SK-N-SH (cell line): ENCODE results near the gene IGFBPL1. TPM values are rescaled to one million over a fixed set of nuclear protein-coding genes. Genes with fewer than 3 reads are reported as not detected.

Experiments
- CTCF ChIA-PET: fragments of 300-600, 350-600 bp; formaldehyde crosslinking; extraction: SDS; loops from one replicate; lab custom pipeline; 2021; lab: Yijun Ruan, JAX
- POLR2A ChIA-PET: fragments of 350-600 bp; sonication (Branson Sonifier 250); formaldehyde crosslinking; extraction: SDS; loops from one replicate; lab custom pipeline; 2020; ENCODE audit warnings: antibody characterized with exemption, inconsistent platforms; lab: Yijun Ruan, JAX
- DNase-seq: peaks from one replicate; pipeline ENCODE4 v3.0.0; 2012
- H2AFZ ChIP-seq: fragments of 200-600 bp; sonication (generic); 2 replicates; pipeline ENCODE4 v1.8.1; 2016; ENCODE audit warnings: antibody characterized with exemption, mild to moderate bottlenecking, low read depth
- H3F3A ChIP-seq: fragments of 200-600 bp; sonication (generic); replicated peaks from 2 replicates; pipeline ENCODE3; 2016; ENCODE audit warnings: antibody characterized with exemption, mild to moderate bottlenecking; ENCODE audit not compliant: insufficient read depth
- H3K27ac ChIP-seq, 2 experiments: fragments of 200-500 bp in 1 of 2; fragments of 200-600 bp in 1 of 2; sonication (Bioruptor generic) in 1 of 2; sonication (generic), shearing (Covaris generic) in 1 of 2; 2 replicates each; pipeline versions ENCODE4 v1.5.1 to v1.6.1; 2014 to 2016; ENCODE audit warnings: low read depth in 2 of 2, inconsistent platforms in 1 of 2, low read length in 1 of 2, mild to moderate bottlenecking in 1 of 2, mixed read lengths in 1 of 2
- H3K27me3 ChIP-seq: fragments of 200-600 bp; sonication (generic), shearing (Covaris generic); 2 replicates; pipeline ENCODE4 v1.6.1; 2016; ENCODE audit warnings: mixed run types; ENCODE audit not compliant: insufficient read depth
- H3K36me3 ChIP-seq, 2 experiments: fragments of 200-500 bp in 1 of 2; fragments of 200-600 bp in 1 of 2; sonication (Bioruptor generic) in 1 of 2; sonication (generic) in 1 of 2; replicated peaks in 1 of 2; 2 replicates each; pipeline versions ENCODE3 to v1.5.1; 2014 to 2016; ENCODE audit warnings: low read length in 1 of 2, mild to moderate bottlenecking in 1 of 2; ENCODE audit not compliant: insufficient read depth in 2 of 2, control insufficient read depth in 1 of 2
- H3K4me1 ChIP-seq, 2 experiments: fragments of 200-500 bp in 1 of 2; fragments of 200-600 bp in 1 of 2; sonication (Bioruptor generic) in 1 of 2; sonication (generic), shearing (Covaris generic) in 1 of 2; 2 replicates each; pipeline versions ENCODE4 v1.5.1 to v1.6.1; 2014 to 2016; ENCODE audit warnings: low read depth in 1 of 2, low read length in 1 of 2, mixed run types in 1 of 2; ENCODE audit not compliant: insufficient read depth in 2 of 2, control insufficient read depth in 1 of 2
- H3K4me2 ChIP-seq: fragments of 200-600 bp; sonication (generic), shearing (Covaris generic); 2 replicates; pipeline ENCODE4 v1.6.1; 2017; ENCODE audit warnings: mixed run types
- H3K4me3 ChIP-seq, 2 experiments: fragments of 200-500 bp in 1 of 2; fragments of 200-600 bp in 1 of 2; sonication (Bioruptor generic) in 1 of 2; sonication (generic), shearing (Covaris generic) in 1 of 2; 2 replicates each; pipeline versions ENCODE4 v1.5.1 to v1.8.1; 2014 to 2016; ENCODE audit warnings: low read depth in 2 of 2, inconsistent platforms in 1 of 2, low read length in 1 of 2, mild to moderate bottlenecking in 1 of 2, mixed read lengths in 1 of 2, moderate library complexity in 1 of 2
- H3K79me2 ChIP-seq: fragments of 200-600 bp; sonication (generic); 2 replicates; pipeline ENCODE4 v1.8.1; 2017; ENCODE audit warnings: mild to moderate bottlenecking; ENCODE audit not compliant: insufficient read depth
- H3K9ac ChIP-seq: fragments of 200-600 bp; sonication (generic); 2 replicates; pipeline ENCODE4 v1.6.1; 2017; ENCODE audit warnings: mixed run types
- H3K9me2 ChIP-seq: fragments of 200-600 bp; sonication (generic); 2 replicates; pipeline ENCODE4 v1.6.1; 2017; ENCODE audit warnings: mixed run types
- H3K9me3 ChIP-seq: fragments of 200-600 bp; sonication (generic); 2 replicates; pipeline ENCODE4 v1.6.1; 2017; ENCODE audit warnings: mixed run types, mild to moderate bottlenecking, moderate library complexity
- H4K20me1 ChIP-seq: fragments of 200-600 bp; sonication (generic); 2 replicates; pipeline ENCODE4 v1.6.1; 2017; ENCODE audit warnings: mild to moderate bottlenecking, mixed run types; ENCODE audit not compliant: insufficient read depth
- CHD2 ChIP-seq: fragments of 150-350 bp; IDR thresholded peaks from 2 replicates; pipeline ENCODE4 v1.6.1; 2018; ENCODE audit warnings: low read length; ENCODE audit not compliant: partially characterized antibody
- EP300 ChIP-seq, 2 experiments: IDR thresholded peaks; 2 replicates each; pipeline versions ENCODE4 v1.4.0 to v1.6.1; 2012; ENCODE audit warnings: borderline replicate concordance in 1 of 2, low read depth in 1 of 2, low read length in 1 of 2
- FOXJ3 ChIP-seq: sonication (generic); formaldehyde crosslinking; IDR thresholded peaks from 2 replicates; pipeline ENCODE4 v1.5.1; 2020; ENCODE audit warnings: mild to moderate bottlenecking, missing genetic modification reagents
- GATA2 ChIP-seq: sonication (generic); formaldehyde crosslinking; IDR thresholded peaks from 2 replicates; pipeline ENCODE4 v1.5.0; 2020; ENCODE audit warnings: mild to moderate bottlenecking, missing genetic modification reagents
- MXI1 ChIP-seq: IDR thresholded peaks from 2 replicates; pipeline ENCODE4 v1.6.1; 2012; ENCODE audit warnings: mild to moderate bottlenecking, low read depth, low read length, improper control_type of control experiment
- RAD21 ChIP-seq: IDR thresholded peaks from 2 replicates; pipeline ENCODE4 v1.6.1; 2012; ENCODE audit warnings: mild to moderate bottlenecking, low read length
- RCOR1 ChIP-seq: fragments of 150-350 bp; IDR thresholded peaks from 2 replicates; pipeline ENCODE4 v1.6.1; 2017; ENCODE audit warnings: antibody characterized with exemption, low read length
- TCF12 ChIP-seq: IDR thresholded peaks from 2 replicates; pipeline ENCODE4 v1.4.0; 2012
- TEAD4 ChIP-seq: IDR thresholded peaks from 2 replicates; pipeline ENCODE4 v1.4.0; 2012; ENCODE audit warnings: mild to moderate bottlenecking, borderline replicate concordance; ENCODE audit not compliant: insufficient read depth
- WGBS: methylation state at CpG from one replicate; pipeline ENCODE4 v1.1.6; 2017; ENCODE audit warnings: low lambda C conversion rate; 5-methylcytosine and 5-hydroxymethylcytosine counted together
- polyA plus RNA-seq, 3 experiments: library from polyadenylated mRNA; depleted of rRNA; stranded (reverse); fragments of >200 nt; gene quantifications; 2 replicates each; pipeline ENCODE4 v1.2.3, GENCODE V29; 2012
- TF ChIP-seq, protein P1 (sequence below): IDR thresholded peaks from 2 replicates; pipeline ENCODE4 v1.4.0; 2012; ENCODE audit warnings: low read depth, borderline replicate concordance
- TF ChIP-seq, protein P2 (sequence below): fragments of 200-600 bp; sonication (generic); IDR thresholded peaks from 2 replicates; pipeline ENCODE4 v1.6.1; 2017; ENCODE audit warnings: antibody characterized with exemption, mild to moderate bottlenecking, moderate library complexity

IGFBPL1 gene
- polyA plus RNA-seq, 1 of the 3 experiments (the other 2 are of a cell fraction), result 0.41 TPM

DNA sequence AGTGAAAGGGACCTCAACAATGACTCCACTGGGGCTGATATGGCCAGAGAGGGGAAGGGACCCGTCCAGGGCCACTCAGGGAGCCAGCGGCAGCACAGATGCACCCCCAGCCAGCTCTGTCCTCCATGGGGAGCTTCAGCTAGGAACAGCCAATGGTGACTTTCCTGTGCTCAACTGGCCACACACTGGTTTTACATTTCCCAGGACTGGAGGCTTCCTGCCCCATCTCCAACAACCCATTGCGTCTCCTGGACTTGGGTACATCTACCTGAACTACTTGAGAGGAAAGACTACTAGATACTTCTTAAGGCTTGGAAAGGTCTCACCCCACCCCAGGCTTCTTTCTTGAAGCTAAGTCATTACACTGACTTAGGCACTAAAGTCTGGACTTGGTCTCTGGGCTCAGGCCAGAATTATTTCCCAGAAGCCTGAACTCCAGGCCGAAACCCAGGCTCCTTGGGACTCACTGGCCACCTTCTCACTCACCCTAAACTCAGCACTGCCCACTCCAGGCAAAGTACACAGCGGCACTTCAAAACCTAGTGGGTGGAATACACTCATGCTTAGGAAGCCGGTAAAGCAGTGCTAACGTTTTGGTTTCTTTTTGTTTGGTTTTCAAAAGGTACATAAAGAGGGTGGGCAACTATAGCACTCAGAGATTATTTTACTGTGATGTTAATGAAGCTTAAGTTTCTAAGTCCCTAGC lies 1.5 kb downstream of the IGFBPL1 start:
- TF ChIP-seq RAD21, result 0 out of 2 replicates have a peak, but pooled peaks have one; percentile 15
- no peak for TF ChIP-seq TEAD4
- no peaks in the 10 kb centered on the region for H3K79me2 ChIP-seq
- H3F3A ChIP-seq, result no peaks in the 10 kb centered on the region
- H3K4me2 ChIP-seq, result no peak overlapping the region
- H3K9ac ChIP-seq, result no peak overlapping the region
- H3K27me3 ChIP-seq, result peaks cover 56% of the 10 kb centered on the region
- peaks cover 3 to 57% of the 10 kb centered on the region in 2 experiments; a peak in 2 of 4 replicates for H3K4me1 ChIP-seq
- peak overlapping the region; percentile 24 to 100; a peak in 3 of 4 replicates for H3K27ac ChIP-seq
- DNase-seq, result peak; percentile 44
- H3K36me3 ChIP-seq, result no peaks in the 10 kb centered on the region
- H3K9me2 ChIP-seq, result no peaks in the 10 kb centered on the region
- no peaks in the 10 kb centered on the region for H3K9me3 ChIP-seq
- H3K4me3 ChIP-seq, result peak overlapping the region in 1 of 2 experiments; percentile 56; a peak in 2 of 4 replicates
- ChIA-PET CTCF (interaction anchor here (0.7 to 10.2 kb wide), 5 partner anchors 10 to 509 kb away, joined by 3 to 93 read pairs (median 4); partner anchors contain the start of gene ALDH1B1), POLR2A (interaction anchor here (0.8 to 1.4 kb wide), 3 partner anchors 30 to 198 kb away, joined by 3 to 5 read pairs (median 3); partner anchors contain the start of genes ALDH1B1 and ANKRD18A)
- WGBS, result 68% methylated on average over 6 of the region's 7 CpGs
- H4K20me1 ChIP-seq, result no peaks in the 10 kb centered on the region
- H2AFZ ChIP-seq, result no peak overlapping the region

DNA sequence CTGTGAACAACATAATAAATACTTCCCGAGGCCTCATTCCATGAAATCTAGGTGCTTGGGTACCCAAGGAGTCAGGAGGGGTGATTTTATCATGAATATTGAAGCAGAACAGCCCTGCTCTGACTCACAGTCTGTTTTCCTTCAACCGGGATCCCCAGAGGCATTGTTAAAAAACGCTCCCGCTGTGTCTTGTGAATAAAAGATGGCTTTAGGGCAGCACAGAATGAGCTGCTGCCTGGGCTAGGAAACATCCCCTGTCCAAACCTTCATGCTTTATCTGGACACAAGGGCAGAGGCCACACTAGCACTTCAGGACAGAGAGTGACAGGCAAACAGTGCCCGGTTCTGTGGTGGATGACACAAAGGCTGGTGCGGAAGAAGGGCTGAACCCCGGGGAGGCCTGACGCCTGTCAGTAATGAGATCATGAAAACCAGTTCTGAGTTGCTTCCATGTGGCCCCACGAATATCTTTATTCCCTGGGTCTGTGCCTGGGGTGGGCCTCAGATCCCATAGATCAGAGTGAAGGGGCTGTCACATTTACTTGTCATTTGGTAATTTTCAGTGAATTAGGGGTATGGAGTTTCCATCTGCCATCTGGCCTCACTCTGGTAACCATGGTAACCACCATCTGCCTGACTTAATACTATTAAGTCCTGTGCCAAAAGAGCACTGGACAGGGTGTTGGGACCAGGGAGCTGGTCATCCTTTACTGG lies 2.6 kb downstream of the IGFBPL1 start:
- no peak overlapping the region for H2AFZ ChIP-seq
- peaks cover 47% of the 10 kb centered on the region for H3K27me3 ChIP-seq
- no peaks in the 10 kb centered on the region for H3K9me2 ChIP-seq

More for the DNA sequence above, 2.6 kb downstream of the IGFBPL1 start:
- H3F3A ChIP-seq, result no peaks in the 10 kb centered on the region
- peak overlapping the region in 1 of 2 experiments; percentile 100; a peak in 2 of 4 replicates for H3K27ac ChIP-seq
- H3K79me2 ChIP-seq, result no peaks in the 10 kb centered on the region
- DNase-seq, result peak; percentile 91
- ChIA-PET CTCF (interaction anchor here (1.7 to 10.2 kb wide), 3 partner anchors 11 to 49 kb away, joined by 7 to 93 read pairs (median 9); no protein-coding TSS in a partner anchor), POLR2A (interaction anchor here (1.3 to 1.4 kb wide), 2 partner anchors 49 to 199 kb away, joined by 3 read pairs; partner anchors contain the start of gene ANKRD18A)
- H3K36me3 ChIP-seq, result no peaks in the 10 kb centered on the region
- no peak overlapping the region for H3K9ac ChIP-seq
- H3K9me3 ChIP-seq, result no peaks in the 10 kb centered on the region
- TF ChIP-seq EP300 (IDR thresholded peaks at IDR 0.05; ENCODE audit: borderline replicate concordance in 1 of 2, low read depth in 1 of 2, low read length in 1 of 2) (peak in 1 of 2 experiments; percentile 79; a peak in 2 of 4 replicates), RCOR1 (peak; percentile 18), CHD2 (peak; percentile 71), TCF12 (no peak; the same call in 1 of the 2 replicates), FOXJ3 (CRISPR knock-in tag) (peak; percentile 80), GATA2 (CRISPR knock-in tag) (peak; percentile 73), MXI1 (peak; percentile 68; the same call in 1 of the 2 replicates)
- TF ChIP-seq, protein P1, sequence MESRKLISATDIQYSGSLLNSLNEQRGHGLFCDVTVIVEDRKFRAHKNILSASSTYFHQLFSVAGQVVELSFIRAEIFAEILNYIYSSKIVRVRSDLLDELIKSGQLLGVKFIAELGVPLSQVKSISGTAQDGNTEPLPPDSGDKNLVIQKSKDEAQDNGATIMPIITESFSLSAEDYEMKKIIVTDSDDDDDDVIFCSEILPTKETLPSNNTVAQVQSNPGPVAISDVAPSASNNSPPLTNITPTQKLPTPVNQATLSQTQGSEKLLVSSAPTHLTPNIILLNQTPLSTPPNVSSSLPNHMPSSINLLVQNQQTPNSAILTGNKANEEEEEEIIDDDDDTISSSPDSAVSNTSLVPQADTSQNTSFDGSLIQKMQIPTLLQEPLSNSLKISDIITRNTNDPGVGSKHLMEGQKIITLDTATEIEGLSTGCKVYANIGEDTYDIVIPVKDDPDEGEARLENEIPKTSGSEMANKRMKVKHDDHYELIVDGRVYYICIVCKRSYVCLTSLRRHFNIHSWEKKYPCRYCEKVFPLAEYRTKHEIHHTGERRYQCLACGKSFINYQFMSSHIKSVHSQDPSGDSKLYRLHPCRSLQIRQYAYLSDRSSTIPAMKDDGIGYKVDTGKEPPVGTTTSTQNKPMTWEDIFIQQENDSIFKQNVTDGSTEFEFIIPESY, result no peak
- TF ChIP-seq, protein P2, sequence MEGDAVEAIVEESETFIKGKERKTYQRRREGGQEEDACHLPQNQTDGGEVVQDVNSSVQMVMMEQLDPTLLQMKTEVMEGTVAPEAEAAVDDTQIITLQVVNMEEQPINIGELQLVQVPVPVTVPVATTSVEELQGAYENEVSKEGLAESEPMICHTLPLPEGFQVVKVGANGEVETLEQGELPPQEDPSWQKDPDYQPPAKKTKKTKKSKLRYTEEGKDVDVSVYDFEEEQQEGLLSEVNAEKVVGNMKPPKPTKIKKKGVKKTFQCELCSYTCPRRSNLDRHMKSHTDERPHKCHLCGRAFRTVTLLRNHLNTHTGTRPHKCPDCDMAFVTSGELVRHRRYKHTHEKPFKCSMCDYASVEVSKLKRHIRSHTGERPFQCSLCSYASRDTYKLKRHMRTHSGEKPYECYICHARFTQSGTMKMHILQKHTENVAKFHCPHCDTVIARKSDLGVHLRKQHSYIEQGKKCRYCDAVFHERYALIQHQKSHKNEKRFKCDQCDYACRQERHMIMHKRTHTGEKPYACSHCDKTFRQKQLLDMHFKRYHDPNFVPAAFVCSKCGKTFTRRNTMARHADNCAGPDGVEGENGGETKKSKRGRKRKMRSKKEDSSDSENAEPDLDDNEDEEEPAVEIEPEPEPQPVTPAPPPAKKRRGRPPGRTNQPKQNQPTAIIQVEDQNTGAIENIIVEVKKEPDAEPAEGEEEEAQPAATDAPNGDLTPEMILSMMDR, result no peak
- H3K4me2 ChIP-seq, result no peak overlapping the region
- H3K4me1 ChIP-seq, result peaks cover 3 to 63% of the 10 kb centered on the region in 2 experiments; a peak in 2 of 4 replicates
- no peaks in the 10 kb centered on the region for H4K20me1 ChIP-seq
- no peak overlapping the region; a peak in 1 of 4 replicates for H3K4me3 ChIP-seq
- WGBS, result 6% methylated on average over 7 of the region's 9 CpGs
